GM12878 (cell line): ENCODE data around the gene C17orf78.
"Not testable (repeated sequence)": the region's sequence is repeated elsewhere in the genome, so short reads cannot be mapped to it uniquely, and the experiment has no call there.

ENCODE experiments used
- BCL11A ChIP-seq: IDR thresholded peaks from 2 replicates; pipeline ENCODE4 v1.6.1; 2011; ENCODE audit warnings: low read depth, low read length
- EP300 ChIP-seq, 2 experiments: fragments of 150-350 bp in 1 of 2; IDR thresholded peaks; 2 replicates each; pipeline ENCODE4 v1.6.1; 2011 to 2012; ENCODE audit warnings: low read depth in 2 of 2, low read length in 2 of 2, borderline replicate concordance in 1 of 2, improper control_type of control experiment in 1 of 2, inconsistent platforms in 1 of 2; ENCODE audit not compliant: control insufficient read depth in 1 of 2
- ETV6 ChIP-seq, 2 experiments: fragments of 450-650 bp in 1 of 2; IDR thresholded peaks in 1 of 2; conservative IDR thresholded peaks in 1 of 2; 2 replicates each; pipeline ENCODE4 v1.6.1; 2014; ENCODE audit warnings: antibody characterized with exemption in 1 of 2, borderline replicate concordance in 1 of 2, low read depth in 1 of 2, mild to moderate bottlenecking in 1 of 2, moderate library complexity in 1 of 2
- FOXK2 ChIP-seq: fragments of 450-650 bp; IDR thresholded peaks from 2 replicates; pipeline ENCODE4 v1.6.1; 2017; ENCODE audit warnings: mild to moderate bottlenecking, moderate library complexity
- HCFC1 ChIP-seq: fragments of 150-350 bp; IDR thresholded peaks from 2 replicates; pipeline ENCODE4 v1.6.1; 2014; ENCODE audit warnings: low read length
- RB1 ChIP-seq: fragments of 450-650 bp; formaldehyde crosslinking; IDR thresholded peaks from 2 replicates; pipeline ENCODE4 v1.6.1; 2017; ENCODE audit warnings: mild to moderate bottlenecking, borderline replicate concordance
- SREBF1 ChIP-seq: IDR thresholded peaks from 2 replicates; pipeline ENCODE4 v1.6.1; 2012; ENCODE audit warnings: mild to moderate bottlenecking, low read length
- ZNF274 ChIP-seq: IDR thresholded peaks from one replicate; pipeline ENCODE4 v1.8.0; 2011; ENCODE audit not compliant: insufficient read length, insufficient read depth
- TF ChIP-seq, protein P1 (sequence below): fragments of 450-650 bp; IDR thresholded peaks from 2 replicates; pipeline ENCODE4 v1.6.1; 2016; ENCODE audit warnings: mild to moderate bottlenecking, moderate library complexity, borderline replicate concordance
- TF ChIP-seq, protein P2 (sequence below): IDR thresholded peaks from 2 replicates; pipeline ENCODE4 v1.6.1; 2011; ENCODE audit warnings: low read depth, low read length, improper control_type of control experiment, borderline replicate concordance
- TF ChIP-seq, protein P3 (sequence below), 3 experiments: IDR thresholded peaks in 2 of 3; conservative IDR thresholded peaks in 1 of 3; 2 replicates each; pipeline ENCODE4 v1.5.1; 2011; ENCODE audit warnings: low read depth in 3 of 3, low read length in 3 of 3, mild to moderate bottlenecking in 3 of 3, control low read depth in 2 of 3, moderate library complexity in 2 of 3, inconsistent platforms in 1 of 3, mixed read lengths in 1 of 3; ENCODE audit not compliant: control insufficient read depth in 2 of 3, insufficient read depth in 1 of 3; ENCODE audit errors: extremely low read depth in 1 of 3

DNA sequence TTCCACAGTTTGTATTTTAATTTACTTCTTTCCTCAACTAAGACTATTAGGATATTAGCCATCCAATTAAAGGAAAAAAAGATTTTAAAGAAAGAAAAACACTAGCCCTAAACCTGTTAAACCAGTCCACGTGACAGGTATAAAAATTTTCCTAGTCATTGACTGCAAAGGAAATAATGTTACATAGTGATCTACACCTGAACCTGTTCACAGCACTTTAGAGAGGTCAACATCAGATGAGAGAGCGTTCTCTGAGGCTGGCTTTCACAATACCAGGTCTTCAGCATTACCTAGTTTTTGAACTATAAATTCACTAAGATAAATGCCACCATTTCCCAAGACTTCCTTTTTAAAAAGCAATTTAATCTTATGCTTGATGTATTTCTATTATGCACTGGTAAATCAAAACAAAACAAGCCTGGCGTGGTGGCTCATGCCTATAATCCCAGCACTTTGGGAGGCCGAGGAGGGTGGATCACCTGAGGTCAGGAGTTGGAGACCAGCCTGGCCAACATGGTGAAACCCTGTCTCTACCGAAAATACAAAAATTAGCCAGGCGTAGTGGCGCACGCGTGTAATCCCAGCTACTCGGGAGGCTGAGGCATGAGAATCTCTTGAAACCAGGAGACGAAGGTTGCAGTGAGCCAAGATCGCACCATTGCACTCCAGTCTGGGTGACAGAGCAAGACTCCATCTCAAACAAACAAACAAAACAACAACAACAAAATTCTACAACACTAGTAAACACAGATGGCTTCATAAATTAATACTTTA lies 18.8 kb upstream of the C17orf78 start:
- TF ChIP-seq, protein P1, sequence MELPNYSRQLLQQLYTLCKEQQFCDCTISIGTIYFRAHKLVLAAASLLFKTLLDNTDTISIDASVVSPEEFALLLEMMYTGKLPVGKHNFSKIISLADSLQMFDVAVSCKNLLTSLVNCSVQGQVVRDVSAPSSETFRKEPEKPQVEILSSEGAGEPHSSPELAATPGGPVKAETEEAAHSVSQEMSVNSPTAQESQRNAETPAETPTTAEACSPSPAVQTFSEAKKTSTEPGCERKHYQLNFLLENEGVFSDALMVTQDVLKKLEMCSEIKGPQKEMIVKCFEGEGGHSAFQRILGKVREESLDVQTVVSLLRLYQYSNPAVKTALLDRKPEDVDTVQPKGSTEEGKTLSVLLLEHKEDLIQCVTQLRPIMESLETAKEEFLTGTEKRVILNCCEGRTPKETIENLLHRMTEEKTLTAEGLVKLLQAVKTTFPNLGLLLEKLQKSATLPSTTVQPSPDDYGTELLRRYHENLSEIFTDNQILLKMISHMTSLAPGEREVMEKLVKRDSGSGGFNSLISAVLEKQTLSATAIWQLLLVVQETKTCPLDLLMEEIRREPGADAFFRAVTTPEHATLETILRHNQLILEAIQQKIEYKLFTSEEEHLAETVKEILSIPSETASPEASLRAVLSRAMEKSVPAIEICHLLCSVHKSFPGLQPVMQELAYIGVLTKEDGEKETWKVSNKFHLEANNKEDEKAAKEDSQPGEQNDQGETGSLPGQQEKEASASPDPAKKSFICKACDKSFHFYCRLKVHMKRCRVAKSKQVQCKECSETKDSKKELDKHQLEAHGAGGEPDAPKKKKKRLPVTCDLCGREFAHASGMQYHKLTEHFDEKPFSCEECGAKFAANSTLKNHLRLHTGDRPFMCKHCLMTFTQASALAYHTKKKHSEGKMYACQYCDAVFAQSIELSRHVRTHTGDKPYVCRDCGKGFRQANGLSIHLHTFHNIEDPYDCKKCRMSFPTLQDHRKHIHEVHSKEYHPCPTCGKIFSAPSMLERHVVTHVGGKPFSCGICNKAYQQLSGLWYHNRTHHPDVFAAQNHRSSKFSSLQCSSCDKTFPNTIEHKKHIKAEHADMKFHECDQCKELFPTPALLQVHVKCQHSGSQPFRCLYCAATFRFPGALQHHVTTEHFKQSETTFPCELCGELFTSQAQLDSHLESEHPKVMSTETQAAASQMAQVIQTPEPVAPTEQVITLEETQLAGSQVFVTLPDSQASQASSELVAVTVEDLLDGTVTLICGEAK = not testable (repeated sequence)
- not testable (repeated sequence) for TF ChIP-seq ZNF274; ETV6 (conservative IDR thresholded peaks at IDR 0.05 in 1 of 2, IDR thresholded peaks at IDR 0.05 in 1 of 2; ENCODE audit: borderline replicate concordance in 1 of 2, low read depth in 1 of 2); RB1; BCL11A; FOXK2; SREBF1; EP300 (IDR thresholded peaks at IDR 0.05; ENCODE audit: borderline replicate concordance in 1 of 2, control insufficient read depth in 1 of 2, low read depth in 2 of 2, low read length in 2 of 2); HCFC1
- TF ChIP-seq, protein P2, sequence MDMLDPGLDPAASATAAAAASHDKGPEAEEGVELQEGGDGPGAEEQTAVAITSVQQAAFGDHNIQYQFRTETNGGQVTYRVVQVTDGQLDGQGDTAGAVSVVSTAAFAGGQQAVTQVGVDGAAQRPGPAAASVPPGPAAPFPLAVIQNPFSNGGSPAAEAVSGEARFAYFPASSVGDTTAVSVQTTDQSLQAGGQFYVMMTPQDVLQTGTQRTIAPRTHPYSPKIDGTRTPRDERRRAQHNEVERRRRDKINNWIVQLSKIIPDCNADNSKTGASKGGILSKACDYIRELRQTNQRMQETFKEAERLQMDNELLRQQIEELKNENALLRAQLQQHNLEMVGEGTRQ = not testable (repeated sequence)
- TF ChIP-seq, protein P3, sequence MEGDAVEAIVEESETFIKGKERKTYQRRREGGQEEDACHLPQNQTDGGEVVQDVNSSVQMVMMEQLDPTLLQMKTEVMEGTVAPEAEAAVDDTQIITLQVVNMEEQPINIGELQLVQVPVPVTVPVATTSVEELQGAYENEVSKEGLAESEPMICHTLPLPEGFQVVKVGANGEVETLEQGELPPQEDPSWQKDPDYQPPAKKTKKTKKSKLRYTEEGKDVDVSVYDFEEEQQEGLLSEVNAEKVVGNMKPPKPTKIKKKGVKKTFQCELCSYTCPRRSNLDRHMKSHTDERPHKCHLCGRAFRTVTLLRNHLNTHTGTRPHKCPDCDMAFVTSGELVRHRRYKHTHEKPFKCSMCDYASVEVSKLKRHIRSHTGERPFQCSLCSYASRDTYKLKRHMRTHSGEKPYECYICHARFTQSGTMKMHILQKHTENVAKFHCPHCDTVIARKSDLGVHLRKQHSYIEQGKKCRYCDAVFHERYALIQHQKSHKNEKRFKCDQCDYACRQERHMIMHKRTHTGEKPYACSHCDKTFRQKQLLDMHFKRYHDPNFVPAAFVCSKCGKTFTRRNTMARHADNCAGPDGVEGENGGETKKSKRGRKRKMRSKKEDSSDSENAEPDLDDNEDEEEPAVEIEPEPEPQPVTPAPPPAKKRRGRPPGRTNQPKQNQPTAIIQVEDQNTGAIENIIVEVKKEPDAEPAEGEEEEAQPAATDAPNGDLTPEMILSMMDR (IDR thresholded peaks at IDR 0.05 in 2 of 3, conservative IDR thresholded peaks at IDR 0.05 in 1 of 3; ENCODE audit: control insufficient read depth in 2 of 3, extremely low read depth in 1 of 3, insufficient read depth in 1 of 3, low read depth in 3 of 3, low read length in 3 of 3) = not testable (repeated sequence)
